Body of pancreas (tissue), 4 donors: ENCODE results near the gene DAPK1. TPM values are rescaled to one million over a fixed set of nuclear protein-coding genes. Genes with fewer than 3 reads are reported as not detected.

Experiments used
- ATAC-seq: fragments of 150-250 bp; one replicate; pipeline ENCODE4 v1.9.1; 2016
- DNase-seq, 4 donors: peaks; one replicate each; pipeline ENCODE4 v3.0.0-alpha.2; 2019
- H3K27ac ChIP-seq, 4 donors: fragments of 200-600 bp; sonication (generic); 1 replicate in 3 of 4; 2 replicates in 1 of 4; pipeline versions ENCODE4 v1.5.1 to v1.6.1; 2016 to 2019; ENCODE audit warnings: mild to moderate bottlenecking in 1 of 4, mixed read lengths in 1 of 4, moderate library complexity in 1 of 4
- H3K27me3 ChIP-seq, 2 donors: fragments of 200-600 bp; sonication (generic); one replicate each; pipeline ENCODE4 v1.6.0; 2016; ENCODE audit warnings: mild to moderate bottlenecking in 1 of 2
- H3K36me3 ChIP-seq, 2 donors: fragments of 200-600 bp; sonication (generic); replicated peaks in 1 of 2; 2 replicates each; pipeline ENCODE4 v1.5.1; 2016; ENCODE audit warnings: low read depth in 2 of 2; ENCODE audit not compliant: insufficient read depth in 1 of 2
- H3K4me1 ChIP-seq: fragments of 200-600 bp; sonication (generic); one replicate; pipeline ENCODE4 v1.6.0; 2016
- H3K4me3 ChIP-seq, 2 donors: fragments of 200-600 bp; sonication (generic); 1 replicate in 1 of 2; 2 replicates in 1 of 2; pipeline ENCODE4 v1.5.1; 2016 to 2019
- H3K9me3 ChIP-seq, 3 donors: fragments of 200-600 bp; sonication (generic); 1 replicate in 2 of 3; 2 replicates in 1 of 3; pipeline ENCODE4 v1.5.1; 2016
- POLR2A ChIP-seq, 3 donors: fragments of 450-650 bp; IDR thresholded peaks; one replicate each; pipeline ENCODE4 v1.6.1; 2016; ENCODE audit warnings: antibody characterized with exemption in 3 of 3, mild to moderate bottlenecking in 2 of 3
- WGBS, 2 donors: methylation state at CpG; one replicate each; pipeline ENCODE4 v1.1.5; 2017; 5-methylcytosine and 5-hydroxymethylcytosine counted together
- intact Hi-C: fragments of 100-400 bp; cut with DNase I; formaldehyde crosslinking; loops from one replicate; pipeline ENCODE4 v1.15.1; 2023
- total RNA-seq, 2 donors: library from RNA; depleted of rRNA; stranded (reverse); fragments of >200 nt; gene quantifications; one replicate each; pipeline ENCODE4 v1.1.0, GENCODE V29; 2016
- TF ChIP-seq, protein P1 (sequence below), 7 experiments: fragments of 450-650 bp in 4 of 7; fragments of 200-600 bp in 3 of 7; sonication (generic) in 3 of 7; IDR thresholded peaks; one replicate each; pipeline ENCODE4 v1.5.1; 2016 to 2019; ENCODE audit warnings: antibody characterized with exemption in 7 of 7

DAPK1 gene
- total RNA-seq, 2 donors from 2014 or later = 79.6 to 152 TPM

DNA sequence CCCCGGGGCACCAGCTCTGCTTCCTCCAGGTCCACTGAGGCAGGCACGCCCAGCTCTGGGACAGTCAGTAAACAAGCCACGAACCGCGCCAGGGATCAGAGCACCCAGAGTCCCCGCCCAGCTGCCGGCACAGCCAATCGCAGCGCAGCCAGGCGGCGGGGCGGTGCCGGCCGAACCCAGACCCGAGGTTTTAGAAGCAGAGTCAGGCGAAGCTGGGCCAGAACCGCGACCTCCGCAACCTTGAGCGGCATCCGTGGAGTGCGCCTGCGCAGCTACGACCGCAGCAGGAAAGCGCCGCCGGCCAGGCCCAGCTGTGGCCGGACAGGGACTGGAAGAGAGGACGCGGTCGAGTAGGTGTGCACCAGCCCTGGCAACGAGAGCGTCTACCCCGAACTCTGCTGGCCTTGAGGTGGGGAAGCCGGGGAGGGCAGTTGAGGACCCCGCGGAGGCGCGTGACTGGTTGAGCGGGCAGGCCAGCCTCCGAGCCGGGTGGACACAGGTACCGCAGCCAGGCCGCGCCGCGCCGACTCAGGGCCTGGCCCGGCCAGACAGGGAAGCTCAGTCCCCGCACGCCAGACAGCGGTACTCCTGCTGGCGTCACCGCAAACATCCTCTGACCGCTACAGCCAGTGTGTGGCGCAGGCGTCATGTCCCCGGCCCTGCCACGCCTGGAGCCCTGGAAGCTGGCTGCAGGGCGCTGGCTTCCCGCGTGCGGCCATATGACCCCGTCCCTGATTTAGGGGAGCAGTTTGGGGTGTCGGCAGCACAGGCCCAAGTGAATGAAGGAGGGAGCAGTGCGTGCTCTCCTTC, 228.4 kb downstream of the DAPK1 start, which contains the start of gene CTSL:
TSS of gene CTSL (plus strand) at position 220 of the 810 bp plus-strand sequence. CDS start 1,485 bp downstream, outside the sequence.
- Histone ChIP-seq H3K27ac (peak within 1 kb of the TSS; percentile 82 to 90 (median 88)), H3K4me1 (peaks cover 22% of the 10 kb centered on the region), H3K36me3 (peaks cover 0 to 5% of the 10 kb centered on the region in 2 donors), H3K9me3 (no peaks in the 10 kb centered on the region), H3K4me3 (peak within 1 kb of the TSS; percentile 28 to 33), H3K27me3 (no peaks in the 10 kb centered on the region)
- ATAC-seq (peak; percentile 91), DNase-seq (peak; percentile 82 to 91 (median 91))
- TF ChIP-seq, protein P1, sequence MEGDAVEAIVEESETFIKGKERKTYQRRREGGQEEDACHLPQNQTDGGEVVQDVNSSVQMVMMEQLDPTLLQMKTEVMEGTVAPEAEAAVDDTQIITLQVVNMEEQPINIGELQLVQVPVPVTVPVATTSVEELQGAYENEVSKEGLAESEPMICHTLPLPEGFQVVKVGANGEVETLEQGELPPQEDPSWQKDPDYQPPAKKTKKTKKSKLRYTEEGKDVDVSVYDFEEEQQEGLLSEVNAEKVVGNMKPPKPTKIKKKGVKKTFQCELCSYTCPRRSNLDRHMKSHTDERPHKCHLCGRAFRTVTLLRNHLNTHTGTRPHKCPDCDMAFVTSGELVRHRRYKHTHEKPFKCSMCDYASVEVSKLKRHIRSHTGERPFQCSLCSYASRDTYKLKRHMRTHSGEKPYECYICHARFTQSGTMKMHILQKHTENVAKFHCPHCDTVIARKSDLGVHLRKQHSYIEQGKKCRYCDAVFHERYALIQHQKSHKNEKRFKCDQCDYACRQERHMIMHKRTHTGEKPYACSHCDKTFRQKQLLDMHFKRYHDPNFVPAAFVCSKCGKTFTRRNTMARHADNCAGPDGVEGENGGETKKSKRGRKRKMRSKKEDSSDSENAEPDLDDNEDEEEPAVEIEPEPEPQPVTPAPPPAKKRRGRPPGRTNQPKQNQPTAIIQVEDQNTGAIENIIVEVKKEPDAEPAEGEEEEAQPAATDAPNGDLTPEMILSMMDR (IDR thresholded peaks at IDR 0.05) = peak in 5 of 7 experiments; percentile 11 to 39 (median 35)
- peak; percentile 73 to 86 (median 86) for TF ChIP-seq POLR2A (IDR thresholded peaks at IDR 0.05)
- 0 to 2% methylated on average over 9 to 67 of the region's 67 CpGs for WGBS, 2 donors
- intact Hi-C loops = no loop called here

DNA sequence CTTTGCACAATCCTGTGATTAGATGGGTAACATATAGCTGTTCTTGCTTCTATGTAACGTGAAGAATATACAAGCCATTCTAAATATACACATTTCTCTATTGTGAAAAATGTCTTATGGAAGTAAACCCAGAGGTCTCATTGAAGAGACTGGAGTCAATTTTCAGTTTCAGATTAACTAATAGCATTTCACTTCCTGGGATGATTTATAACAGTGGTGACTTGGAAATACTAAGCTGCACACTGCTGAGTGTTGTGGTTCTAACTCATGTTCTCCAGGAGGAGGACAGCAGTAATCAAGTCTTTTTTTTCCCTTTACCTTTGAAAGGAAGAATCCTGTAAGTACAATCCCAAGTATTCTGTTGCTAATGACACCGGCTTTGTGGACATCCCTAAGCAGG, 231.6 kb downstream of the DAPK1 start:
- H3K9me3 ChIP-seq = no peaks in the 10 kb centered on the region
- peaks cover 0 to 5% of the 10 kb centered on the region in 2 donors for H3K36me3 ChIP-seq
- intact Hi-C loops = no loop called here
- ATAC-seq = no peak
- no peak overlapping the region for H3K27ac ChIP-seq
- H3K27me3 ChIP-seq = no peaks in the 10 kb centered on the region
- H3K4me1 ChIP-seq = peaks cover 22% of the 10 kb centered on the region
- WGBS, 2 donors = 82 to 97% methylated on average over 2 of the region's 2 CpGs
- no peak for DNase-seq
- no peak overlapping the region for H3K4me3 ChIP-seq
- no peak for TF ChIP-seq POLR2A (IDR thresholded peaks at IDR 0.05)
- TF ChIP-seq, protein P1 (IDR thresholded peaks at IDR 0.05) = no peak

DNA sequence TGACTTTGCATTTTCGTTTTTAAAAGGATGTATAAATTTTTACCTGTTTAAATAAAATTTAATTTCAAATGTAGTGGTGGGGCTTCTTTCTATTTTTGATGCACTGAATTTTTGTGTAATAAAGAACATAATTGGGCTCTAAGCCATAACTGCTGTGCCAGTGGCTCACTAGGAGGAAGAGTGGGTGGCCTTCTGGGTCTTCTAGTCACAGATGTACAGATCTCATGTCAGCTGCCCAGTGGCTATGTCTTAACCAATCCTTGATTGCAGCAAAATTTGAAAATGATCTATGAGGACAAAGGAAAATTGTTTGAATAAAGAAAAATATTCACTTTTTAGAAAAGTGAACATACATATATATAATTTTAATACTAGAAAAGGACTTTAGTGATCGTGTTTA, 233.7 kb downstream of the DAPK1 start:
- WGBS, 2 donors = 77 to 78% methylated on average over 2 of the region's 2 CpGs
- Histone ChIP-seq H3K36me3 (peaks cover 0 to 5% of the 10 kb centered on the region in 2 donors), H3K27me3 (no peaks in the 10 kb centered on the region), H3K4me3 (no peak overlapping the region), H3K4me1 (peaks cover 17% of the 10 kb centered on the region), H3K27ac (no peak overlapping the region), H3K9me3 (no peaks in the 10 kb centered on the region)
- intact Hi-C loops = no loop called here
- TF ChIP-seq, protein P1 (IDR thresholded peaks at IDR 0.05) = no peak
- no peak for TF ChIP-seq POLR2A (IDR thresholded peaks at IDR 0.05)
- no peak for ATAC-seq
- no peak for DNase-seq

DNA sequence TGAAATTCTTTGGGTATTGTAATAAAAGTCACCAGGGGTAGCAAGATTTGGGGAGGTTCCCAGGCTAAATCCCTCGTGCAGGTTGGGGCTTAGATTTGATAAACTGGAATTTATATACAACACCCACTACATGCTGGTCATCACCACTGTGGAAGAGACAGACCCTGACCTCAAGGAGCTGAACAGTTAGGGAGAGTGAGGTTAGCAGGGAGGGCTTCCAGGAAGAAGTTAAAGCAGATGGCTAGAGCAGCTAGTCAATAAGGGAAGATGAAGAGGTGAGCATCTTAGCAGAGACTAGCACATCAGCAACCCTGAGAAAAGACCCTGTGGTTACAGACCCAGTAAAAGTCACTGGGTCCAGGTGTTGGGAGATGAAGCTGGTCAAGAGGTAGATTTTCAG, 234.7 kb downstream of the DAPK1 start:
- intact Hi-C loops = no loop called here
- no peak overlapping the region for H3K4me3 ChIP-seq
- H3K9me3 ChIP-seq = no peaks in the 10 kb centered on the region
- ATAC-seq = no peak
- H3K4me1 ChIP-seq = peaks cover 8% of the 10 kb centered on the region
- DNase-seq = no peak
- peaks cover 0 to 5% of the 10 kb centered on the region in 2 donors for H3K36me3 ChIP-seq
- no peak overlapping the region for H3K27ac ChIP-seq
- TF ChIP-seq POLR2A (IDR thresholded peaks at IDR 0.05) = no peak
- TF ChIP-seq, protein P1 (IDR thresholded peaks at IDR 0.05) = no peak
- 69 to 100% methylated on average over 1 of the region's 1 CpG for WGBS, 2 donors
- no peaks in the 10 kb centered on the region for H3K27me3 ChIP-seq
